HG02884 (cell line): ENCODE measurements around the gene BCAS2.
"Not testable (repeated sequence)": the region's sequence is repeated elsewhere in the genome, so short reads cannot be mapped to it uniquely, and the experiment has no call there.

ENCODE experiments used
- ATAC-seq: cut with Tn5 transposase; IDR thresholded peaks from one replicate; pipeline ENCODE4 v1.9.1; 2021; ENCODE audit warnings: mild to moderate bottlenecking, moderate library complexity; ENCODE audit not compliant: unreplicated experiment

The BCAS2 gene

DNA sequence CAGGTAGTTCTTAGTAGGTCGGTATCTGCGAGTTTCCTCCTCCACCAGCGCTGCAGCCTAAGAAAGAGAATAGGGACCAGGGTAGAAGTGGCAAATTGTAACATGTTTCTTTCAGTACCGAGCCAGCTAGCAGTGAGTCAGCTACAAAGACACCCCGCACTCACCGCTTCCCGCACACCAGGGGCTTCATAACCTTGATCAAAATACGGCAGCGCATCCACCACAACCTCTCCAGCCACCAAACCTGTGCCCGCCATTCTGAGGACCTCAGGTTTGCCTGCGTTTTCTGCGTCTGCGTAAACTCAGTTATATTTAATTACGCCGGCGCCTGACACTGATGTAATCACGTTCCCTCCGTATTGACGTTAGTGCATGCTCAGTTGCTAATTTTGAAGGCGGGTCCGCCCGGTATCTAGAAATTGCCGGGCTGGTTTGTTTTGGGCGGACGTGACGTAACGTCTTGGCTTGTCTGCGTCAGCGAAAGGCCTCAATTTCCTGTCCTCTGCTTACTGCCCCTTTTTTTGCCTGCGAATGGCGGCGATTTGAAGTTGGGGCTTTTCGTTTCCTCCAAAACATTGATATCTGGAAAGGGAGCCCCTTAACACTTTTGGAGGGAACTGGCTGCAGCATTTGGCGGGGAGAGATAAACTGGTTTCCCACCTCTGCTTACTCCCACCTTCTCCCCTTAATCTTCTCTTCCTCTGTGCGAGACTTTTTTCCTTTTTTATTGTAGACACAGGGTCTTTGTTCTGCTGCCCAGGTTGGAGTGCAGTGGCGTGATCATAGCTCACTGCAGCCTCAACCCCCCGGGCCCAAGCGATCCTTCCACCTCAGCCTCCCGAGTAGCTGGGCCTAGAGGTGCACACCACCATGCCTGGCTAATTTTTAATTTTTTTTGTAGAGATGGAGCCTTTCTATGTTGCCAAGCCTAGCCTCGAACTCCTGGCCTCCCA is at the start of gene BCAS2:
Gene BCAS2, minus strand, starts transcription at position 281 of the 953 bp plus-strand sequence. Its CDS starts 24 bp downstream, at position 257.
- peak; percentile 99 for ATAC-seq

DNA sequence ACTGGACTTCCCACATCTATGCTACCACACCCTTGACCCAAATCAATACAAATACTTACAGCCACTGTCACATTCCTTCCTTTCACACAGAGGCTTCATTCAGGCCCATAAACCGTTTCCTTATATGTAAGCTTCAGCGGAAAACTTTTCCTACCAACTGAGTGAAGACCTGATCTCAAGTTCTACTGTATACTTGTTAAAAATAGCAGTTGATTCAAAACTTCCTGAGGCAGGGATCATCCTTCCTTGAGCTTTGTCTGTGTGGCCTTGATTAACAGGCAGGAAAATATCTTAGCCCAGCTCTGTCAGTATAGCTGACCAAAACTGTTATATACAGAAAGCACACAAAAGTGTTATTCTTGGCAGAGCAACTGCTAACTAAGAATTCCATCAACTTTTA is 45.7 kb upstream of the BCAS2 start:
- ATAC-seq: no peak

DNA sequence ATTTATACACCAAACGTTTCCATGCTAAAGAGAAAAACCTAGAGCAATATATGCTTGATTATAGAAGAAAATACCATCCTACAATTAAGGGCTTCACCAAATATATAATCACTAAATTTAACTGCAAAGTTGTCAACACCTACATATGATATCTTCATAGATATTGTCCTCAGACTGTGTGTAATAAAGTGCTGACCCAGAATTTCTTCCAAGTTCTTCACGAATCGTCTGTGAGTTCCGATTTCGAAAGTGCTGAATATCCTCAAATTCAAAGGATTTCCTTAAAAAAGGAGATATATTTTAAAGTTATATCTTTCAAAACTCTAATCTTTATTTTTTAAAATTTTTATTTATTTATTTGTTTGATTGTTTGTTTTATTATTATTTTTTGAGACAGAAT is 41.9 kb upstream of the BCAS2 start:
- ATAC-seq: no peak

DNA sequence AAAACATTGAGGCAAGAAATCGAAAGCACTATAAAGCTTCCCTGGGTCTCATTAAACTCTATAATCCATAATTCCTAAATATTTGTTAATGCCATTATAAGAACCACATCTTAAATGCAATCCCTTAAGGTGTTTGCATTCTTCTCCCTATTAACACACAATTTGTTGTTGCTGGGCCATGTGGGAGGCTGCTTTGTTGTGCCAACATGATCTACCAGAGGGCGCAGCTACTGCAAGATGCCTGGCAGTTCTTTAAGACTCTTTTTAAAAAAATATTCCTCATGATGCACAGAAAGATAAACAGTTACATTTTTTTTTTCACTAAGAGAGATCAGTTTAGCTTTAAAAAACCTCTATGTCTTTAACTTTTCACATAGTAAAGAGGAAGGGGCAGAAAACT is 39.0 kb upstream of the BCAS2 start:
- no peak for ATAC-seq

DNA sequence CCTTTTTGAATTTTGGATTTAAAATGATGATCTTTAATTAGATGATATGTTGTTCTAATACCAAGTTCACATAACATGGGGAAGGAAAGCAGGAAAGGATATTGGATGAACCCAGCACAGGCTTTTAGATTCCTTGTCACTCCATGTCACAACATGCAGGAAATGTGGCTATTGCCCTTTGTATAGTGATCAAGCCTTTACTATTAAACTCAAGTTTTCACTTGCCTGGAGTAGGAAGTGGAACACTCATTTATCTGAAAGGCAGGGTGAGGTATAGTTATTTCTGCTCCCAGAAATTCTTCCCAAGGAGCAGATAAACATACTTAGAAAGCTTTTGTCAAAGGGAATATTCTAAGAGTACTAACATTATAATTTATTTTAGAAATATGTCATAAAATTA is 37.2 kb upstream of the BCAS2 start:
- ATAC-seq: no peak

DNA sequence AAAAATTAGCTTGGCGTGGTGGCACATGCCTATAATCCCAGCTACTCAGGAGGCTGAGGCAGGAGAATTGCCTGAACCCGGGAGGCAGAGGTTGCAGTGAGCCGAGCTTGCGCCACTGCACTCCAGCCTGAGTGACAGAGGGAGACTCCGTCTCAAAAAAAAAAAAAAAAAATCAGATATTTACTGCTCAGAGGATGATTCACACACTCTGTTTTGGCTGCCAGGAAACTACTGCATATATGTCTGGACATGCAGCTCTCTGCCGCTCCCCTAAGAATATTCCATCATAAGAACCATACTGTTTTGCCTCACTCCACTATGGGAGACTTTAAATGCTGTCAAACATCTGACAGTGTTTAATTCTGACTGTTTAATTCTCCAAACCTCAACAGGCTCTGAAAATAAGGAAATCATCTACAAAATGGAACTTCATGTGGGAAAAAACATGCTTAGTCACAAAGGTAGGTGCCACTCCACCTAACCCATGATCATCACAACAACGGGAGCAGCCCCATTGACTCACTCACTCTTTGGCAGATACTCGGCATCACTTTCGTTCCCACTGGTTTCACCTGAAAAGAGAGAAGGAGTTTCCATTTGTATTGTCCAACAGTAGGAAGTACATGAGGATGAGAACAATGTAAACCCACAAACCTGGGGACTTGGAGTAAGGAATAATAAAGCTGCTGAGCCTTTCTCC is 29.3 kb upstream of the BCAS2 start:
- ATAC-seq: no peak

DNA sequence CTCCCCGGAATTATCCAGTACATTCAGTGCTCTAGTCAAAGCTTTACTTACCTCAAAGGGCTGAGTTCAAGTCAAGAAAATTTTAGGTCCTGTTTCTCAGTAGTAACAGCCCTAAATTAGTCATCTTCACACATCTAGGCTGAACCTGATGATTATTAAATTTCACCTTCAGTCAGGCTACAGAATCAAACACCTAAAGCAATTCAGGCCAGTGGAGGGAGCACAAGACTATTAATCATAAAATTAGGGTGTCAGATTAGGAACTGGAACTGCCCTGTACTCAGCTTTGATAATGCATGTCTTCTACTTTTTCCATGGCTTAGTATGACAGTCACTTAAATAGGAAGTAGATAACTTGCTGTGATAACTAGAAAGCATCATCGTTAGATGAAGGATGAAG is 28.4 kb upstream of the BCAS2 start:
- ATAC-seq: no peak

DNA sequence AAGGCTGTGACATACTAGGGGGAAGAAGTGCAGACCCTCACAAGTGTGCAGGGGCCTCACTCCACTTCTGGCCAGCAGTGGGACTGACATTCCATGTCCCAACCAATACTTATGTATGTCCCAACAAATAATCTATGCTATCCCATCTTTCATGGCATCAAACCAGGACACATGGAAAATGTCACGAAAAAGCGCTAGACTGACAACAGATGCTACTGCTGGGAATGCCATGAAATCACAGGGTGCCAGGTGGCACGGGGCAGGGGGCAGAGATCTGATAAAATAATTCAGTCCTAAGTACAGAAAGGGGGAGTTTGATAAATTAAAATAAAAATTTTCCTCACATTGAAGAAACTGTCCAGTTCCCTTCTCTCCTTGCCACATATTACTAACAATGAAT is 27.6 kb upstream of the BCAS2 start:
- no peak for ATAC-seq

DNA sequence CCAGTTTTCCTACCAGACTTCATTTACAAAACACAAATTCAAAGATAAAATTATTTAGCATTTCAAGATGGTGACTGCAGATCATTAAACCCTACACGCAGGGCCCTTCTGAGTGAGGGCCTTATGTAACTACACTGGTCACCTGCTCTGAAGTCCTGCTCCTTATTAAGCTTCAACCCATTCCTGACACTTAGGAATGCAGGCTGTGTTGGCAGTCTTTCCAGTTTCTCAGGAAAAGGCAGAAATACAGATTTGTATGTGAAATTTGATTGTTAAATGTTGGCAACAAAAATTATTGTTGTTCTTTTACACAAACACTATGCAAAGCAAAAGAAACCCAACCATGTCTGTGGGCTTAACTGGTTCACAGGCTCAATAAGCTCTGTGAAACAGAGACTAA is 25.8 kb upstream of the BCAS2 start:
- ATAC-seq: no peak

DNA sequence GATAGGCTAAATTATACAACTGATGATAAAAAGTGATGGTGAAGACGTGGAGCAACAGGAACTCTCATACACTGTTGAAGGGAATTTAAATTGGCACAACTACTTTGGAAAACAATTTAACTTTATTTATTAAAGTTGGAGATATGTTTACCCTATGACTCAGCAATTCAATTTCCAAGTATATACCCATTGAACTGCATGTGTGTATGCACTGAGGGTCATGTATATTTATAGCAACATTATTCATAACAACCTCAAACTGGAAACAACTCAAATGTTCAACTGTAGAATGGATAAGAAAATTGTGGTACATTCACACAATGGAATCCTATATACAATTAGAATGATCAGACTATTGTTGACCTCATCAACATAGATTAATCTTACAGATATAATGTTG is 16.5 kb upstream of the BCAS2 start:
- no peak for ATAC-seq

DNA sequence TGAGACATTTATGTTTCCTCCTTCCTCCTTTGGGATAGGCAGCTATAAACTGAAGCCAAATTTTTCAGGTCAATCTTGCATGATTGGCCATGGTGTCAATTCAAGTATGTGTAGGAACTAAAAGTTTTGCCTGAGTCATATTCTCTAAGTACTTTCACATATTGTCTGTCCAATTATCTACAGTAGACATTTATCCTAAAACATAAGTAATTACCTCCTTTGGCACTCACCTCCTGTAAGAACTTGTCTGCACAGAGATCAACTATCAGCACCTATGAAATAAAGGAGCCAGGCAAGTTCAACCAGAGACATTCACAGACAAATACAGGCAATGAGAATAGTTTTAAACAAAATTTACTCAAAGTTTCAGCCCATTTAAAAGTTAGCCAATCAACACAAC is 14.2 kb upstream of the BCAS2 start:
- ATAC-seq: no peak

DNA sequence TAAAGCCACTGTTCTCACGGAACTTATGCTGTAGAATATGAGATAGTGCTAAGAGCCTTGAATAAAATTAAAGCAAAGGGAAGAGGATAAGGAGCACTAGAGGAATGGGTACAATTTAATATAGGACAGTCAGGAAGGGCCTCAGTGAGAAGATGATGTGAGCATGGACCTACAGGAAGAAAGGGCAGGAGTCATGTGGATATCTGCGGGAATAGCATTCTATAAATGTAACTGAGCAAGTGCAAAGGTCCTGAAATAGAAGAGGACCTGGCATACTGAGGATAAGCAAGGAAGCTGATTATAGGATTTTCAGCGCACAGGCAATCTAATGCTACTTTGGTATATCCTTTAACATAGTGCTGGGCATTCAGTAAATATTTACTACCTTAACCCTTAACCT is 12.6 kb upstream of the BCAS2 start:
- no peak for ATAC-seq

DNA sequence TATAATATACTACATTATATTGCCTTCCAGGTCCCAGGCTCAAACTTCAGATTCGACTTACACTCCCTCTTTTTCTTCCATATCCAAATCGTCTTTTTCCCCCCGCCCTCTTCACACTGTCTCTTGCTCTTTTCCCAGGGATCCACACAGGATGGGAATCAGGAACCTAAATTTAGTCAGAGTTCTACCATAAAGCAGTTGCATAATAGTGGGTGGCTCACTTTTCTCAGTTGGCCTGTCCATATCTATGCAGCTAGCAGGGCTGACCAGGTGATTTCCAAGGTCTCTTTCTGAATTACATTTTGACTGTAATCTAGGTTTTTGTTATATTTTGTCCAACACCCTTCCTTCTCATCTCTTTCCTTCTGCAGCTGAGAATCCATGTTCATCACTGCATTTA is 7.7 kb upstream of the BCAS2 start:
- no peak for ATAC-seq

DNA sequence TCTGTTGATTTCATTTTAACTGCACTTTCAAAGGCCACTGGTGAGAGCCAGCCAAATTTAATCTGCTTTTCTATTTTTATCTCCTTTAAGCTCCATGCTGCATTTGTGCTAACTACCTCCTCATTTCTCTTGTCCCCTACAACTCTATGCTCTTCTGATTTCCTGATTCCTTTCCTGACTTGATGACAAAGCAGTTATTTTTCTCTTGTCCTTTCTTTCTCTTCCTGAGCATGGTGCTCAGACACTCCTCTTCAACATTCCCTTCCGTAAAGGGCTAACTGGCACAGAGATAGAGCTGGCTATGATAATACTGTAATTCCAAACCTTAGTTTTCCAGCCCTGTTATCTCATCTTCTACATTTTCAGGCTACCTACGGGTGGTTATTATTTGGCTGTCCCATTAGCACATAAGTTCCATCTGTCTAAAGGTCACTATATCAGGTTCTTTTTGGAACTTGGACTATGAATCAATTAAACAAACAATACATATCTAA is 6.8 kb upstream of the BCAS2 start:
- no peak for ATAC-seq

DNA sequence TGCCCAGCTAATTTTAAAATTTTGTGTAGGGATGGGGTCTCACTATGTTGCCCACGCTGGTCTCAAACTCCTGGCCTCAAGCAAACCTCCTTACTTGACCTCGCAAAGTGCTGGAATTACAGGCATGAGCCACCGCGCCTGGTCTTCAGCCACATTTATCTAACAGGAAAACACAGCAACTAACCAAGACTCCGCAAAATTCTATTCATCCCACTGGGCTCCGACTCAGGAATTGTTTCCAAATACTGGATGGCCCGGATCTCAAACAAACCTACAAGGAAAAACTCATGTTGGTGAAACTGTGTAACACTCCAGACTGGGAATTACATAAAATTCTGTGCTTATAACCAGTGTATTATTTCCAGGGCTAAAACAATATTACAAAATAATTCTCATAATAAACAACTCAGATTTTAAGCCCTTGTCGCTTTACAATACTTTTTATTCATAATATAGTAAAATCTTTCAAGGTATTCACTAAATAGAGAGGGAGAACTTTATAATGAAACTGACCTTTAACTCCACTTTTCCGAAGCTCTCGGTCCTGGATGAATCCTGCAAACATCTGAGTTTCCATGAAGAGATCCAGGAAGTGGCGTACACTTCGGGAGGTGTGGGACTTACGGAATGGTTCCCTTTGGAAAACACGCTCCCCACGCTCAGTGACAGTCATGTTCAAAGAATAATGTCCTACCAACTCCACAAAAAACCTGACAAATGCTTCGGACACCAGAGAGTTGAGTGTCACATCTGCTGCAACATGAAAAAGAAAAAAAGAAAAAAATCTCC is 6.0 kb upstream of the BCAS2 start:
- no peak for ATAC-seq

DNA sequence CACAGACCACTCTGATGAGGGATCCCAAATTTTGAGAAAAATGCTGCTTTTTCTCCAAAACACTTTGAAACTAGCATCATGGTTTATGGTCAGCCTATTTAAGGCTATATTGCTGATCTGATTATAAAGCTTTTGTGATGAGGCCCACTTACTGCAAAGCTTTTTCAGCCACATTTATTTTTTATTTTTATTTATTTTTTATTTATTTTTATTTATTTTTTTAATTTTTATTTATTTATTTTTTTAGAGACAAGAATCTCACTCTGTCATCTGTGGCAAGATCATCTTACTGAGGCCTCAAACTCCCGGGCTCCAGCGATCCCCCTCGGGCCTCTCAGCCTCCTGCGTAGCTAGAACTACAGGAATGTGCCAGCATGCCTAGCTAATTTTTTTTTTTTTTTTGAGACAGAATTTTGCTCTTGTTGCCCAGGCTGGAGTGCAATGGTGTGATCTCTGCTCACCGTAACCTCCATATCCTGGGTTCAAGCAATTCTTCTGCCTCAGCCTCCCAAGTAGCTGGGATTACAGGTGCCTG is 5.2 kb upstream of the BCAS2 start:
- no peak for ATAC-seq

DNA sequence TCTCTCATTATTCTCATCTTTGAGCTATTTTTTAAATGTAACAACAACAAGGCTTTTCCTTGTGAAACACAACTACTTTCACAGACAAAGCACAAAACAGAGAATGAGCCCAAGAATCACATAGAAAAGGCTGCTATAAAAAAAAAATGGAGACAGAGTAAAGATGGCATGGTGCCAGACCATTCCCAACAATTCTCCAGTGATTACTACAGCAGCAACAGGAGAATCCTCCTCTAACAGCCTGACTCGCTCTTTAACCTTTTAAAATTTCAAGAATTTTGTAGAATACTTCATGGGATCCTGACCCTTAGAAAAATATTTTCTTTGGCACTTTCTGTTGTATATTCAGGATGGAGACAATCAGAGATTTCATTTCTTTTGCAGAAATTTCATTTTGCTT is 3.8 kb upstream of the BCAS2 start:
- no peak for ATAC-seq

DNA sequence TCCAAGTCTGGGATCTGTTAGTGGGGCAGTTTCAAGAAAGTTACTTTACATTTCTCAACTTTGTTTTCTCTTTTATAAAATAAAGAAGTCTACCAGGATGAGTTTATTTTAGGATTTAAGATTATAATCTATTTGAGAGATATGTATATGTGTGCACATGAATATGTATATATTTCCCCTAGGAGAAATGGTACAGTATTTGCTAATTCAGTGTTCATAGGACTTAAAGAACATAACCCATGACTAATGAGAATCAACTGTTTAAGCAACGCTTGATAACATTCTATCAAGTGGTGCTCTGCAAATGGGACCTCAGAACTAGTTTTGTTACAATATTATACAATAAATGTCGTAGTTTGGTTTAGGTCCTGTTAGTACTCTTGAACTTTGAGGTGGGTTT is 7.0 kb downstream of the BCAS2 start:
- no peak for ATAC-seq

DNA sequence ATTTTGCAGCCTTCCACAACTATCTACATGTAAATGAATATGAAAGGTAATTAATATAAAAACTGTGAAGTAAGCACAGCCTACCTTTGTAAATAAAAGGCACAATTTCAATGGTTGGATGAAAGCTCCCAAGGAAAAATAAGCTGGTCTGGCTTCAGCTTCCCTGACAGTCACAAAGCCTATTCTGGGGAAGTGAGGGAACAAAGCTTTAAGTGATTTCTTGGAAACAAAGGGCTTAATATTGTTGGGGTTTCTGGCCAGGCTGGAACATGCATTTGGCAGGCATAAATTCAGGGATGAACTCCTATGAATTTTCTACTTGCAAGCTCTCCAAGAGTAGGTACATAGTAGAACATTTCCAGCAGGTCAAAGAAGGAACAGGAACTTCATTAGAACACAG is 17.3 kb downstream of the BCAS2 start:
- no peak for ATAC-seq

DNA sequence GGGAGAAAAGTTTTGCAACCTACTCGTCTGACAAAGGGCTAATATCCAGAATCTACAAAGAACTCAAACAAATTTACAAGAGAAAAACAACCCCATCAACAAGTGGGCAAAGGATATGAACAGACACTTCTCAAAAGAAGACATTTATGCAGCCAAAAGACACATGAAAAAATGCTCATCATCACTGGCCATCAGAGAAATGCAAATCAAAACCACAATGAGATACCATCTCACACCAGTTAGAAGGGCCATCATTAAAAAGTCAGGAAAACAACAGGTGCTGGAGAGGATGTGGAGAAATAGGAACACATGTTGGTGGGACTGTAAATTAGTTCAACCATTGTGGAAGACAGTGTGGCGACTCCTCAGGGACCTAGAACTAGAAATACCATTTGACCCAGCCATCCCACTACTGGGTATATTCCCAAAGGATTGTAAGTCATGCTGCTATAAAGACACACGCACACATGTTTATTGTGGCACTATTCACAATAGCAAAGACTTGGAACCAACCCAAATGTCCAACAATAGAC is 18.4 kb downstream of the BCAS2 start:
- not testable (repeated sequence) for ATAC-seq

DNA sequence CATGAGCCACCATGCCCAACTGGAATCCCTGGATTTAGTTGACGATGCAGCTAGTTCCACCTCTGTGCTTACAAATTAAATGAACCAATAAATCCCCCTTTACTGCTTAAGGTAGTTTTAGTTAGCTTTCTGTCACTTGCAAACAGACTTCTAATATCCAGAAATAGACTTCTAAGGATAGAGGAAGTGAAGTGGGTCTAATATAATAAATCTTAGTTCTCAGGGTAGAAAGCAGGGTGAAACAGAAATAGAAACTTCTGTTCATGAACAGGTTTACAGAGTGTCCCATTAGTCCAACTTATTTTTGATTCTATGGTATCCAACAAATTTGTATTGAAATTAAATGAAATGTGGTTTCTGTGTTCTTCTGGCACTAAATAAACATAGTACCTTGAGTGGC is 20.1 kb downstream of the BCAS2 start:
- ATAC-seq: no peak
